Heart right ventricle (tissue), 16 donors: ENCODE data around the gene CKLF. TPM values are rescaled to one million over a fixed set of nuclear protein-coding genes. Genes with fewer than 3 reads are reported as not detected.
A peak's percentile ranks its signal among the peaks of the same experiment; 100 is the strongest.

ENCODE experiments used
- ATAC-seq, 8 donors: fragments of 200-7000 bp; cut with Tn5 transposase; one replicate each; pipeline ENCODE4 v1.9.1; 2020; ENCODE audit warnings: mild to moderate bottlenecking in 8 of 8, moderate library complexity in 8 of 8, moderate number of reproducible peaks in 1 of 8
- DNase-seq, 2 donors: peaks; one replicate each; pipeline ENCODE4 v3.0.0-alpha.2; 2020
- H3K27ac ChIP-seq, 10 donors: fragments of 200-600 bp; sonication (generic) in 2 of 10; one replicate each; pipeline versions ENCODE4 v1.5.0 to v1.8.0; 2020 to 2022; ENCODE audit warnings: mild to moderate bottlenecking in 3 of 10
- H3K27me3 ChIP-seq, 7 donors: fragments of 200-600 bp; one replicate each; pipeline ENCODE4 v1.8.0; 2021 to 2022; ENCODE audit warnings: mild to moderate bottlenecking in 2 of 7
- H3K36me3 ChIP-seq, 9 donors: fragments of 200-600 bp; sonication (generic) in 1 of 9; one replicate each; pipeline versions ENCODE4 v1.5.0 to v1.8.0; 2020 to 2022; ENCODE audit warnings: mild to moderate bottlenecking in 2 of 9
- H3K4me1 ChIP-seq, 9 donors: fragments of 200-600 bp; sonication (generic) in 1 of 9; one replicate each; pipeline versions ENCODE4 v1.5.0 to v1.8.0; 2020 to 2022; ENCODE audit warnings: mild to moderate bottlenecking in 4 of 9
- H3K4me3 ChIP-seq, 10 donors: fragments of 200-600 bp; sonication (generic) in 2 of 10; one replicate each; pipeline versions ENCODE4 v1.5.0 to v1.8.0; 2020 to 2022; ENCODE audit warnings: mild to moderate bottlenecking in 7 of 10, moderate library complexity in 2 of 10
- H3K9me3 ChIP-seq, 11 donors: fragments of 200-600 bp in 10 of 11; sonication (generic) in 2 of 11; one replicate each; pipeline versions ENCODE4 v1.5.0 to v1.8.0; 2013 to 2022; ENCODE audit warnings: mild to moderate bottlenecking in 2 of 11, control low read depth in 1 of 11, moderate library complexity in 1 of 11
- WGBS, 2 donors: extraction: QIAGEN DNeasy Blood & Tissue Kit; methylation state at CpG; one replicate each; pipeline ENCODE4 v1.1.7; 2013; ENCODE audit warnings: inconsistent platforms in 1 of 2; 5-methylcytosine and 5-hydroxymethylcytosine counted together
- intact Hi-C, 10 donors: fragments of 100-400 bp; cut with DNase I; formaldehyde crosslinking; loops; one replicate each; pipeline versions ENCODE4 v1.11.1 to v1.14.2; 2022
- polyA plus RNA-seq, 2 donors: library from polyadenylated mRNA; stranded (reverse); fragments of 200-250 nt; gene quantifications; one replicate each; pipeline ENCODE4 v1.2.3, GENCODE V29; 2013
- total RNA-seq, 10 donors: library from RNA; stranded (reverse); fragmentation: NEBNext Ultra II Directional in 3 of 10; extraction: Animal tissue kit (Norgen Biotek cat#: 25700) in 3 of 10; gene quantifications; one replicate each; pipeline versions ENCODE4 v1.2.1 to v1.2.4, GENCODE V29; 2021 to 2023
- TF ChIP-seq, protein P1 (sequence below), 9 donors: fragments of 200-600 bp; sonication (generic) in 2 of 9; IDR thresholded peaks; one replicate each; pipeline versions ENCODE4 v1.5.0 to v1.8.0; 2021 to 2022; ENCODE audit warnings: antibody characterized with exemption in 9 of 9, mild to moderate bottlenecking in 5 of 9, moderate library complexity in 1 of 9
- donor health status: Arrhythmogenic right ventricular cardiomyopathy.
- donor health status: ischemic (EF 13 %, LVEDD 7.1; RV severe dilation, severe dysfunction).
- donor health status: healthy with polysubstance abuse.
- donor health status: DM: no; HTN: yes; CAD: no.
- donor health status: DM: no; HTN: no; CAD: no.
- donor health status: ischemic (EF 25% LVEDD 6.9; RV normal size, moderate dysfunction).
- donor health status: ischemic (EF 25% LVEDD 5.7; RV mildly dilated, moderate dysfunction).
- donor health status: healthy.
- donor health status: DM: yes; HTN: yes; CAD: no.
- donor health status: Ischemic cardiomyopathy.
- donor health status: ischemic (EF 35%, LVEDD 5.7; RV mildly dilated, moderate dysfunction).
- donor health status: nonischemic (EF 11% LVEDD 7.7; RV severe dilation, severe dysfunction).
- donor health status: DM: yes; HTN: yes; CAD: no.
- donor health status: PGD.
- donor health status: ischemic (EF 29% LVEDD 5.4; RV normal size, mild dysfunction).
- donor health status: nonischemic (EF 23%, LVEDD 6.1; RV moderate dilation, normal function).

CKLF gene
- total and polyA plus RNA-seq, 12 donors: 1.6 to 24.1 (median 6.8) TPM

DNA sequence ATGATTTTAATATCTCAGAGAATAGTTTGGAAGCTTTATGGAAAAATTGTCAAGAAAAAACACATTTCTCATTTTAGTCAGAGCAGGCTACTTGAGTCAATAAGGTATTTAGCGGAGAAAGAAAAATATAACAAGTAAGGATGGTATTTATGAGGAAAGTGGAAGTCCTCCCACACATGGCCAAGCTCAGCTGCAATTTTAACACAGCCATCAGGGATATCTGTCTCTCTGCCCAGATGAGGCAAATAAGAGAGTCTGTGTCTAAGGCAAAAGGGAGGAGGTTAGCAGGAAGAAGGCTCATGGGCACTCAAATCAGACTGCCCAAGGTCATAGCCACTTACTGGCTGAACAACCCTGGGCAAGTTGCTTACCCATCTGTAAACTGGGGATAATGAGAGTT is 21.7 kb downstream of the CKLF start:
- DNase-seq: no peak
- TF ChIP-seq, protein P1, sequence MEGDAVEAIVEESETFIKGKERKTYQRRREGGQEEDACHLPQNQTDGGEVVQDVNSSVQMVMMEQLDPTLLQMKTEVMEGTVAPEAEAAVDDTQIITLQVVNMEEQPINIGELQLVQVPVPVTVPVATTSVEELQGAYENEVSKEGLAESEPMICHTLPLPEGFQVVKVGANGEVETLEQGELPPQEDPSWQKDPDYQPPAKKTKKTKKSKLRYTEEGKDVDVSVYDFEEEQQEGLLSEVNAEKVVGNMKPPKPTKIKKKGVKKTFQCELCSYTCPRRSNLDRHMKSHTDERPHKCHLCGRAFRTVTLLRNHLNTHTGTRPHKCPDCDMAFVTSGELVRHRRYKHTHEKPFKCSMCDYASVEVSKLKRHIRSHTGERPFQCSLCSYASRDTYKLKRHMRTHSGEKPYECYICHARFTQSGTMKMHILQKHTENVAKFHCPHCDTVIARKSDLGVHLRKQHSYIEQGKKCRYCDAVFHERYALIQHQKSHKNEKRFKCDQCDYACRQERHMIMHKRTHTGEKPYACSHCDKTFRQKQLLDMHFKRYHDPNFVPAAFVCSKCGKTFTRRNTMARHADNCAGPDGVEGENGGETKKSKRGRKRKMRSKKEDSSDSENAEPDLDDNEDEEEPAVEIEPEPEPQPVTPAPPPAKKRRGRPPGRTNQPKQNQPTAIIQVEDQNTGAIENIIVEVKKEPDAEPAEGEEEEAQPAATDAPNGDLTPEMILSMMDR (IDR thresholded peaks at IDR 0.05): no peak
- Histone ChIP-seq H3K27ac (no peak overlapping the region), H3K9me3 (no peaks in the 10 kb centered on the region), H3K27me3 (peaks cover 0 to 24% (median 14%) of the 10 kb centered on the region in 7 donors), H3K36me3 (no peaks in the 10 kb centered on the region), H3K4me3 (no peak overlapping the region), H3K4me1 (peaks cover 5 to 28% (median 15%) of the 10 kb centered on the region in 9 donors)
- no peak for ATAC-seq
- intact Hi-C loops: no loop called here
- 84 to 89% methylated on average over 1 of the region's 1 CpG for WGBS, 2 donors

DNA sequence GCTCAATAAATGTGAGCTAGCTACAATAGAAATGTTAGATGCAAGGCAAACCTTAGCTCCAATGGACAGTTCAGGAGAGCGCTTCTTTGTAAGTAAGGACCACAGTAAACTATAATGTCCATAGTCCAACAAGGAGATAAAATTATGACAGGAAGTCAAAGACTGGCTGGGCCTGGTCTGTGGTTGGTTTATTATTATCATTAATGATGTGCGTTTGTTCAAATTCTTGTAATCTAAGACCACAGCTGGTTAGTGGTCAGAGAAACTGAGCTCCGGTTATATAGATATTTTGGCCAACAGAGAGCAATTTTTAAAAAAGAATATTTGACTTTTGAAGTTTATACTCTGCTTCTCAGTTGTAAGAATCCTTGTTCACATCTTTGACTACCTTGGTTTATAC is 22.2 kb downstream of the CKLF start:
- WGBS, 2 donors: 86 to 91% methylated on average over 3 of the region's 3 CpGs
- Histone ChIP-seq H3K4me3 (no peak overlapping the region), H3K36me3 (no peaks in the 10 kb centered on the region), H3K9me3 (no peaks in the 10 kb centered on the region), H3K27me3 (peaks cover 0 to 28% (median 18%) of the 10 kb centered on the region in 7 donors), H3K27ac (no peak overlapping the region), H3K4me1 (peaks cover 5 to 30% (median 18%) of the 10 kb centered on the region in 9 donors)
- TF ChIP-seq, protein P1 (IDR thresholded peaks at IDR 0.05): no peak
- intact Hi-C loops: no loop called here
- ATAC-seq (no peak), DNase-seq (no peak)

DNA sequence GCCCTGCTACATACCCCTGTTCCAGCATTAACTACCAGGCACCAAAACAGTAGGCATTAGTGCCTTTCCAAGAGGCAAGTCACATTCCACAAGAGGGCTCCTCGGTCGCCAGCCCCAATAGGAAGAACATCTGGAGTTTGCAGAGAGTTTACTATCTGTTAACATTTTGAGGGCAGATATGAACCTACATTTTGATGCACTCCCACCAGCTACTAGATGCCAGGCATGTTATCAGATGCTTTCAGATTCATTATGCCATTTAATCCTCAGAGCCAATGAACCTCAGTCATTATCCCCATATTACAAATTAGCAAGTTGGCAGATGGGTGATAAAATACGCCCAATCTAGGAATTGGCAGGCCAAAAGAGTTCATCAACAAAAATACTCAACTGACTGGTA is 22.7 kb downstream of the CKLF start:
- H3K36me3 ChIP-seq: no peaks in the 10 kb centered on the region
- TF ChIP-seq, protein P1 (IDR thresholded peaks at IDR 0.05): no peak
- H3K27me3 ChIP-seq: peaks cover 0 to 28% (median 18%) of the 10 kb centered on the region in 7 donors
- no peak overlapping the region for H3K27ac ChIP-seq
- DNase-seq (no peak), ATAC-seq (no peak)
- no peak overlapping the region for H3K4me3 ChIP-seq
- peaks cover 5 to 30% (median 18%) of the 10 kb centered on the region in 9 donors for H3K4me1 ChIP-seq
- H3K9me3 ChIP-seq: no peaks in the 10 kb centered on the region
- 99% methylated on average over 3 of the region's 3 CpGs for WGBS, 2 donors
- intact Hi-C loops: no loop called here

DNA sequence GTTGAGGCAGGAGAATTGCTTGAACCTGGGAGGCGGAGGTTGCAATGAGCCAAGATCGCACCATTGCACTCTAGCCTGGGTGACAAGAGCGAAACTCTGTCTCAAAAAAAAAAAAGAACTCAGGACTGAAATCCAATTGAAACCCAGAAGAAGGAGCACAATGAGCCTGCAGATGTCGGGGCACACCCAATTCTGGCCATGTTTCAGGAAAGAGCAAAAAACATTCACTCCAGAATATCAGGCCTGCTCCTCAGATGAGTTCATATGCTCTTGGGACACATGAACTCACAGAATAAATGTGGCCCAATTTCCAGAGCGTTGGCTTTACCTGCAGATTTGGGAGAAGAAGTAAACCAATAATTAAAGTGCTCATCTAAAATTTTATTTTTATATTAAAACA is 23.9 kb downstream of the CKLF start:
- H3K4me3 ChIP-seq: no peak overlapping the region
- TF ChIP-seq, protein P1 (IDR thresholded peaks at IDR 0.05): no peak
- H3K27ac ChIP-seq: no peak overlapping the region
- no peaks in the 10 kb centered on the region for H3K9me3 ChIP-seq
- ATAC-seq (peak in 3 of 8 donors; percentile 48 to 54 (median 50)), DNase-seq (no peak)
- H3K27me3 ChIP-seq: peaks cover 0 to 29% (median 18%) of the 10 kb centered on the region in 7 donors
- H3K36me3 ChIP-seq: no peaks in the 10 kb centered on the region
- peaks cover 5 to 36% (median 22%) of the 10 kb centered on the region in 9 donors for H3K4me1 ChIP-seq
- intact Hi-C loops: no loop called here
- WGBS, 2 donors: 66 to 80% methylated on average over 5 of the region's 5 CpGs
